Measurements from ENCODE around the gene MRPS7.

Gene MRPS7

GRCh38 chr17:75313941-75314551 is 52.4 kb downstream of the MRPS7 start:
- no peak for DNase-seq

GRCh38 chr17:75315541-75316243 is 54.0 kb downstream of the MRPS7 start:
- DNase-seq, result no peak
